NCI-H345 treated with DMSO at 0.1 percent for 48 hours (cell line): ENCODE results near the gene PCDHA13.
"Not testable (repeated sequence)": the region's sequence is repeated elsewhere in the genome, so short reads cannot be mapped to it uniquely, and the experiment has no call there.

Experiments
- DNase-seq: peaks from one replicate; lab custom pipeline; 2025; ENCODE audit not compliant: unreplicated experiment; lab: John Stamatoyannopoulos, UW

Gene PCDHA13

GRCh38 chr5:140881889-140882590 lies at the start of gene PCDHA13:
PCDHA13 (plus strand) TSS chr5:140882124; CDS start chr5:140882269, 145 bp downstream.
- DNase-seq, result no peak

- DNase-seq, result peak; percentile 16
Measured at GRCh38 chr5:140833993-140834392, 47.9 kb upstream of the PCDHA13 start, which contains the start of gene PCDHA7. PCDHA7 (plus strand) TSS chr5:140834269; CDS start chr5:140834384, 115 bp downstream.

- DNase-seq, result not testable (repeated sequence)
Measured at GRCh38 chr5:140834439-140835008, 47.4 kb upstream of the PCDHA13 start.

GRCh38 chr5:140835622-140836510 lies 46.1 kb upstream of the PCDHA13 start:
- DNase-seq, result no peak

- no peak for DNase-seq
Measured at GRCh38 chr5:140840978-140841962, 40.7 kb upstream of the PCDHA13 start, which contains the start of gene PCDHA8. PCDHA8 (plus strand) TSS chr5:140841187; CDS start chr5:140841322, 135 bp downstream.

GRCh38 chr5:140842798-140843733 lies 38.9 kb upstream of the PCDHA13 start:
- DNase-seq, result no peak

GRCh38 chr5:140848139-140849102 lies 33.5 kb upstream of the PCDHA13 start, which contains the start of gene PCDHA9:
PCDHA9 (plus strand) TSS chr5:140848382; CDS start chr5:140848496, 114 bp downstream.
- not testable (repeated sequence) for DNase-seq

GRCh38 chr5:140849831-140850634 lies 31.9 kb upstream of the PCDHA13 start:
- not testable (repeated sequence) for DNase-seq

GRCh38 chr5:140855772-140856674 lies 25.9 kb upstream of the PCDHA13 start, which contains the start of gene PCDHA10:
PCDHA10 (plus strand) TSS chr5:140855897; CDS start chr5:140856049, 152 bp downstream.
- no peak for DNase-seq

GRCh38 chr5:140857177-140857986 lies 24.5 kb upstream of the PCDHA13 start:
- DNase-seq, result no peak

- no peak for DNase-seq
Measured at GRCh38 chr5:140857987-140858240, 24.0 kb upstream of the PCDHA13 start.

GRCh38 chr5:140862441-140863295 lies 19.3 kb upstream of the PCDHA13 start:
- no peak for DNase-seq

- no peak for DNase-seq
Measured at GRCh38 chr5:140868721-140869554, 13.0 kb upstream of the PCDHA13 start, which contains the start of gene PCDHA11. PCDHA11 (plus strand) TSS chr5:140868957; CDS start chr5:140869104, 147 bp downstream.

GRCh38 chr5:140869555-140869886 lies 12.4 kb upstream of the PCDHA13 start:
- DNase-seq, result no peak
